NOMO-1 treated with DMSO at 0.1 percent for 48 hours (cell line): ENCODE measurements around the gene EEA1.
A peak's percentile ranks its signal among the peaks of the same experiment; 100 is the strongest.

Experiments
- DNase-seq: peaks from one replicate; lab custom pipeline; 2025; ENCODE audit not compliant: unreplicated experiment; lab: John Stamatoyannopoulos, UW

The EEA1 gene

DNA sequence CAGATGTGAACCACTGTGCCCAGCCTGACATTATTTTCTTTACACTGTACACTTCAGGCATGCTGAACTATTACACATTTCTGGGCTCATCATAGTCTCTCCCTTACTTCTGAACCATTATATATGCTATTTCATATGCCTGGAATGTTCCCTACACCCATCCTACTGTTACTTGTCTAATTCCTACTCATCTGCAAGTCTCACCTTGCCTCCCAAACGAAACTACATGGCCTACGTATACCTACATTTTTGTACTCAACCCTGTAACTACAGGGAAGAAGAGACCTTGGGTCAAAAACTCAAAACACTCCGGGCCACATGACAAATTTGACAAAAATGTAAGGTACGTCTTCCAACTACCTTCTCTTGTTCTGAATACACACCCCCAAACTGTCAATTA, 9.5 kb upstream of the EEA1 start:
- DNase-seq: no peak

DNA sequence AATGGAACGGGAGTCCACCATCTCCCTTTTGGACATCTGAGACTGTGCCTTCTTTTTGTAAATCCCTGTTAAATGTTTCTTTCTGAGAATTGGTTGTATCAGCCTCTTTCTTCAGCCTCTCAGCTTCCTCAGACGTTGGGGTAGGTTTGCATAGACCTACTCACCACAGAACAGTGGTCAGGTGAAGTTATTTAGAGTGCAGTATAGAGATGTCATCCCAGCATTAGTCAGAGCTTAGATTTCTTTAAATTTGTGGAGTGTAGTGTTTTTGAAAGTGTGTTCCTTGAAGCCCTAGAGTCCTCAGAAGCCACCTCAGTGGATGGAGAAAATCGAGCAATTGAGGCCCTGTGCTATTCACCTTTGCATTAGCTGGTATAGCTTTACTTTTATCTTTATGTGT, 8.9 kb upstream of the EEA1 start:
- DNase-seq: no peak

DNA sequence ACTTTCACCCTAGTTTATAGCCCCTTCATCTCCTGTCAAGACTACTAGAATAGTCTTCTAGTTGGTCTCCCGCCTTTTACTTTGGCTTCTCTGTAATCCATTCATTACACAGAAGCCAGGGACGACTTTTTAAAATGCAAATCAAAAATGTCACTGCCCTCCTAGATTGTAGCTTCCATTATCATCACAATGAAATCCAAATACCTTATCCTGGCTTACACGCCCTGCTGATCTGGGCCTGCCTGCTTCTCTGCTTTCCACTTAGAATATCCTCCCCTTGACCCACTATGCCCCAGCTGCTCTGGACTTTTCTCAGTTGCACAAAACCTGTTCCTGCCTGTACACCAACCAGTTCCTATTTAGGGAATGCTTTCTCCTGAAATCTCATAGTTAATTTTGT, 4.5 kb upstream of the EEA1 start:
- no peak for DNase-seq

DNA sequence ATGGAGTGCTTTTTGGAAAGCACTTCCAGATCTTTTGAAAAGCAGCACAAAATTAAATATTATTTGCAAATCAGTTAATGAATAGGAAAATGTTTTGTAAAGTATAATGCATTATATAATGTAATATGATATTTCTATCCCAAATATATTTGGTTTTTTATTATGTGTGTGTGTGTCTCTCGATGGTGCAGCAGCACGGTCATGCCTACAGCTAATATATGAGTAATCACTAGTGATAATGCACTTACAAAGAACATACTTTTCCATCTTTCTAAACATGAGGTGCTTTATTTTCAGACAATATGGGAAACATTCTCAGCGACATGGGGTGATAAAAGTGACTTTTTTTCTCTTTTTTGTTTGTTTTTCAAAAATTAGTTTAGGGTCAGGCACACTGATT, 1.3 kb upstream of the EEA1 start:
- DNase-seq: no peak

DNA sequence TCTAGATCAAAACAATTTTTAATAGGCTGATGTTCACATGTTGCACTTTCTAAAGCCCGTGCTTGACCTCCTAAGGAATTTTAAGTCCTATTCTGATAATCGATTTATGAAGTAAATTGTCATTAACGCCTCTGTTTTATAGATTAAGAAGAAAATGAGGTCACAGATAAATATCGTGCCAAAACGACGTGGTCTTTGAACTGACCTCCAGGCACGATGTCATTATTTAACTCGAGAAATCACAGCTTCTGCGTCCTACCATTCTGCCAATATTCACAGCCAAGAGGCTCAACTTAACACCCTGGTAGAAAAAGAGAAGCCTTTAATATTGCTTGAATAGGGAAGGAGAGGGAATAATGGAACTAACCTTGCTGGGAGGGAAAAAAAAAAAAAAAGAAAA, 888 bp upstream of the EEA1 start:
- no peak for DNase-seq

DNA sequence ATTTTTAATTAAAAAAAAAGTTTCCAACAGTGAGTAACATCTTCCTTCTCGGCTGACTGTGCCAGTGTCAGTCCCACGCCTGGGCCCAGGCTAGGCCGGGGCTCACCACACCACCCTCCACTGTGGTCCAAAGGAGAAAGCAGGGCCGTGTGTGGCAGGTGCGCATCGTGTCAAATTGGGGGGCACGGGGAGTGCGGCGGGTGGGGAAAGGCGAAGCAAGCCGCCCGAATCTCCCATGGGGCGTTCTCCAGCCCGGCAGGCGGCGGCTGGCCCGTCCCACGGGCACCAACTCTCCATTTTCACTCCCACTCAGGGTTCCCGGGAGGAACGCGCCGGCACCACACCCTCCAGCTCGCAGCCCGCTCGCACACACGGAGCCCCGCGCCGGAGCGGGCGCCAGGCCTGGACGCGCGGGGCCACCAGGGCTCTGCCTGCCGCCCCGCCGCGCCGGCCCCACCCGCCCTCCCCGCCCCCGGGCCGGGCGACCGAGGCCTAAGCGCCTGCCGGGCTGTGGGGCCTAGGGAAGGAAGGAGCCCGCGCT, 604 bp downstream of the EEA1 start:
- peak; percentile 15 for DNase-seq

DNA sequence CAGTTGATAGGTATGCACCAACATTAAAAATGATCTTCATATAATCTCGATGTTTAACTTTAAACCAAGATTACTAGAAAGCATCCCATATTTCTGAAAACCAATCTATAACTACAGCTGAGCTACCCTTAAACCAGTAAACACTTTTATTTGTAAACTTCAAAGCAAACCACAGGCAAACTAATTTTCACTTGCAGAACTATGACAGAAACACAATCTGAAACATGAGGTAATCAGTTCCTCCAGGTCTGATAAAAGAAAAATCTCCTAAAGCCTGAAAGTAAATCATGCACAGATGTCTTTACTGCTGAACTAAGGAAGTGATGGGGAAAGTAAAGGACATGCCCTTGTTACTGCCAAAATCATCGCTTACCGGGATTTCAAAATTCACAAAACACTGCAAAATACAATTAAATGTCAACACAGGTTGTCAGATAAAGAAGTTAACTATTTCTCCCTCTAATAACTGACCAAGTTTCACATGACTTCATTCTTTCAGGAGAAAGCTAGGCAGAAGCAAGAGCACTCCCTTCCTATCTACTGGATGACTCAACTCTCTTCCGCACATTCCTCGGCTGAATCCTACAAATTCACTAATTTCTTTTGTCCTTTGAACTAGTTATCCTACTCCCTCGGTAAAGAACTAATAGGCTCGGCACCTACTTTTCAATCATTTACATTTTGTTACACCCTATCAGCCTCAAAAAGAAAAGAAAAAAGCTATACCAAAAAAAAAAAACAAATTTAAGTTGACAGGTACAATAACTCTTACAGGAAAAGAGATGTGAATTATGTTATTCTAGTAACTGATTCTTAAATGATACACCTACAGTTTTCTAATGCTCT, 1.4 kb downstream of the EEA1 start:
- DNase-seq: peak; percentile 30

DNA sequence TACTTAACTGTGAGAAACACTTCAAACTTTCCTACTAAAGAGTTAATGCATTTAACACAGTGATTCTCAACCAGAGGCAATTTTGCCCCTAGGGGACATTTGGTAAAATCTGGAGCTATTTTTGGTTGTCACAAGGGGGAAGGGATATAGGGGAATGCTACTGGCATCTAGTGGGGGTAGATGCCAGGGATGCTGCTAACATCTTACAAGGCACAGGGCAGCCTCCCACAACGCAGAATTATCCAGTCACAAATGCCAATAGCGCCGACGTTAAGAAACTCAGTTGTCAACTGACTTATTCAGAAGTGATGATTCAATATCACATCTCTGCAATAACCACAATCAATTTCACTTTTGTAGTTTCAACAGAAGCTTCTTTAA, 2.0 kb downstream of the EEA1 start:
- DNase-seq: peak; percentile 21

DNA sequence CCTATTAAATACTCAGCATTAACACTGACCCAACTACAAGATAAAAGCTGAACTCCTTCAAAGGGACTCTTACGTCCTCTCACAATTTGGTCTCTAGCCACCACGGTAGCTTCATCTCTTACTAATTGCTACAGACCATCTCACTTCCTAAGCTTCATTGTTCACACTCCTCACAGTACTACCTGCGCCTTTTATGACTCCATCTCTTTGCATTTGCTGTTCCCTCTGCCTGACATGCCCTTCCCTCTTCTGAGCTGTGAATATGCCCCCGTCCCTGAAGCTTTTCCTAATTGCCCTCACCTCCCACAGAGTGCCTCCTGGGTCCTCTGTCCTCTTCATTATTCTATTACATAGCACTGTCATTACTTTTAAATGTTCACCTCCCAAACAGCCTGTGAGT, 2.5 kb downstream of the EEA1 start:
- no peak for DNase-seq

DNA sequence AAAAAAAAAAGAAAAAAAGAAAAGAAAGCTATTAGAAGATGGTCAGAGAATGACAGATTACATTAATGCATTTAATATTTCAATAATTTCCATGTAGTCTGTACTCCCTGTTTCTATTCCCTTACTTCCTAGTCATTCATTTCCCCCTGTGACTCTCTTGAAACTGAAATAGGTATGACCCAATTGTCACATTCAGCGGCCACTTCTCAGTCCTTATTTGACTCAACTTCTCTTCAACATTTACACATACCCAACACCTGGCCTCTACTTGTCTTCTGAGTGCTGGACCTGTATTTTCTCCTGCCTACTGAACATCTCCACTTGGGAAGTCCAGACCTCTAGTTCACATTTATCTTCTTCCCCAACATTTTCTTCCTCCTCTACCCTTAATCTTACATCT, 7.2 kb downstream of the EEA1 start:
- DNase-seq: no peak

DNA sequence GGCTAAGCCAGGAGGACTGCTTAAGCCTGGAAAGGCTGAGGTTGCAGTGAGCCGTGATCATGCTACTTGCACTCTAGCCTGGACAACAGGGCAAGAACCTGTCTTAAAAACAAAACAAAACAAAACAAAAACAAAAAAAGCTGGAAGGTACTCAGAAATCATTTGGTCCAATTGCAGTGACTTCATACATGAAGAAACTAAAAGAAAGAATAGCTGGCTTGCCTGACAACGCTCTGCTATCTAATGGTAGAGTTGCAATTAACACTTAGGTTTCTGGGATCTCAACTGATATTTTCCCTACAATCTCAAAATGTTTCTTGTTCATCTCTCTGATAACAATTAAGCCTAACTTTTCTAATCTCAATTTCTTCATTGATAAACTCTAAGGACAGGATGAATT, 13.7 kb downstream of the EEA1 start:
- DNase-seq: no peak

DNA sequence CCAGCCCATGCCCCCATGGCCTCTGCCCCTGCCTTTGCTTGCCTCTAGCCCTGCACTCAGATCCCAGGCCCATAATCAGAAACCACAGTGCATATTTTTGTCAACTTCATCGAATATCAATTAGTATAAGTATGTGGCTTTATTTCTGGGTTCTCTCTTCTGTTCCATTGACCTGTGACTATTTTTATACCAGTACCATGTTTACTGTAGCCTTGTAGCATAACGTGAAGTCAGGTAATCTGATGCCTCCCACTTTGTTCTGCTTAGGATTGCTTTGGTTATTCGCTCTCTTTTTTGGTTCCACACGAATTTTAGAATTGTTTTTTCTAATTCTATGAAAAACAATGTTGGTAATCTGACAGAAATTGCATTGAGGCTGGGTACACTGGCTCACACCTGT, 14.9 kb downstream of the EEA1 start:
- no peak for DNase-seq

DNA sequence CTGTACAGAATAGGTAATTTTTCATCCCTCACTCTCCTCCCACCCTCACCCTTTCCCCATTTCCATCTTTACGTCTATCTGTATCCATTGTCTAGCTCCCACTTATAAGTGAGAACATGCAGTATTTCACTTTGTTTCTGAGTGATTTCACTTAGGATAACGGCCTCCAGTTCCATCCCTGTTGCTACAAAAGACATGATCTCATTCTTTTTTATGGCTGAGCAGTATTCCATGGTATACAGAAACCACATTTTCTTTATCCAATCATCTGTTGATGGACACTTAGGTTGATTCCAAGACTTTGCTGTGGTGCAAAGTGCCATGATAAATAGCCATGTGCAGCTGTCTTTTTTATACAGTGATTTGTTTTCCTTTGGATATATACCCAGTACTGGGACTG, 16.4 kb downstream of the EEA1 start:
- no peak for DNase-seq

DNA sequence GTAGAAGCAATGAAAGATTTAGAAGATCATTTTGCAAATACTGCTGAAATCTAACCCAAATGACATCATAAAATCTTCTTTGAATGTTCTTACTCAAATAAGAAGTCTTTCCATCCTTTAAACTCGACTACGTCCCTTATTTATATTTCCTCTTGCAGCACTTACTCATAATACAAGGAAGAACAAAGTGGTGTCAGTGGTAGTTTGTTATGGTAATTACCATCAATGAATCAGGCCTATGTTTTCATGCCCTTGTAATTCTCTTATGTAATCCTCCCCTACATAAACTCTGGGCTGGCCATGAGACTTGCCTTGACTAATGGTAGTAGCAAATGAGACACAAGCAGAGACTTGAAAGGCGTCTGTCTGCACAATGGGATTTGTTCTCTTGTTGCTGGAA, 17.0 kb downstream of the EEA1 start:
- DNase-seq: peak; percentile 94

DNA sequence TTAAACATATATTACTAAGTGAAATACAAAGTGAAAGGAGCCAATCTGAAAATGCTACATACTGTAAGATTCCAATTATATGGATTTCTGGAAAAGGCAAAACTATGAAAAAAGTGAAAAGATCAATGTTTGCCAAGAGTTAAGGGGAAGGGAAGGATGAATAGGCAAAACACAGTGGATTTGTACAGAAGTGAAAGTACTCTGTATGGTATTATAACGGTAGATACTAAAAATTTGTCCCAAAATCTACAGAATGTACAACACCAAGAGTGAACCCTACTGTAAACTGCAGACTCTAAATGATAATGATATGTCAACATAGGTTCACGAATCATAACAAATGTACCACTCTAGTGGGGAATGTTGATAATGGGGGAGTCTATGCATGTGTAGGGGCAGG, 17.8 kb downstream of the EEA1 start:
- peak; percentile 57 for DNase-seq

DNA sequence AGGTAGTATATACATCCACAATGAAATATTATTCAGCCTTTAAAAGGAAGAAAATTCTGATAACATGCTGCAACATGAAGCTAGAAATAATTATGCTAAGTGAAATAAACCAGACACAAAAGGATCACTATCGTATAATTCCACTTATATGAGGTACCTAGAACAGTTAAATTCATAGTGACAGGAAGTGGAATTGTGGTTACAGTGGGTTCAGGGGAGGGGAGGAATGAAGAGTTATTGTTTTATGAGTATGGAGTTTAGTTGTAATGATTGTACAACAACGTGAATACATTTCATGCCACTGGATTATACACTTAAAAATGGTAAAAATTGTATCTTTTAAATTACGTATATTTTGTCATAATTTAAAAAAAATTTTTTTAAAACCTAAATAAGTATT, 21.0 kb downstream of the EEA1 start:
- peak; percentile 20 for DNase-seq

DNA sequence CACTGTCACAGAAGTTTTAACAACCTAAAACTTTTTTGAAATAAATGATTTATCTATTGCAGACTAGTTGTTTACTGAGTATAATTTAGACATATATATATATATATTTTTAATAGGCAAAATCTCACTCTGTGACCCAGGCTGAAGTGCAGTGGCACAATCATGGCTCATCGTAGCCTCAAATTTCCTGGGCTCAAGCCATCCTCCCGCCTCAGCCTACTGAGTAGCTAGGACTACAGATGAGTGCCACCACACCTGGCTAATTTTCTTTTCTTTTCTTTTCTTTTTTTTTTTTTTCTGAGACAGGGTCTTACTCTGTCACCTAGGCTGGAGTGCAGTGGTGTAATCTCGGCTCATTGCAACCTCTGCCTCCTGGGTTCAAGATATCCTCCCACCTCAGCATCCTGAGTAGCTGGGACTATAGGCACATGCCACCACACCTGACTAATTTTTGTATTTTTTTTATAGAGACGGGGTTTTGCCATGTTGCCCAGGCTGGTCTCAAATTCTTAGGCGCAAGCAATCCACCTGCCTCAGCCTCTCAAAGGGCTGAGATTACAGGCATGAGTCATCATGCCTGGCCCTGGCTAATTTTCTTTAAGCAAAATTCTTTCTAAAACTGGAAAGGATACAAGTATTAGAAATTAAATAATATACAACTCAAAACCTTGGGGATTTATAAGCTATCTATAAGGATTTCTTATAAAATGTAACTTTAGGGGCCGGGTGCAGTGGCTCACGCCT, 23.1 kb downstream of the EEA1 start:
- DNase-seq: no peak

DNA sequence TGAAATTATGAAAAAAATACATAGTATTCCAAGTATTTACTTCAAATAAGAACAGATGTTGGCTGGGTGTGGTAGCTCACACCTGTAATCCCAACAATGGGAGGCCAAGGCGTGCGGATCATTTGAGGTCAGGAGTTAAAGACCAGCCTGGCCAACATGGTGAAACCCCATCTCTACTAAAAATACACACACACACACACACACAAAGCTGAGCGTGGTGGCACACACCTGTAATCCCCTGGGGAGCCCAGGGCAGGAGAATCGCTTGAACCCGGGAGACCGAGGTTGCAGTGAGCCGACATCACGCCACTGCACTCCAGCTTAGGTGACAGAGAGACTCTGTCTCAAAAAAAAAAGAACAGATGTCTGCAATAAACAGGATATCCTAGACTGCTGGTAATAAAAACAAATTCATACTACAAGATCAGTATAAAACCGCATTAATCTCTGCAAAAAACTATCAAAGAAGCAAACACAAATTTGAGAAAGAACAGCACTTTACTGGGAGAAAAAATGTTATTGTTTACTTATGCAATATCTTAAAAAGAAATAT, 23.8 kb downstream of the EEA1 start:
- no peak for DNase-seq

DNA sequence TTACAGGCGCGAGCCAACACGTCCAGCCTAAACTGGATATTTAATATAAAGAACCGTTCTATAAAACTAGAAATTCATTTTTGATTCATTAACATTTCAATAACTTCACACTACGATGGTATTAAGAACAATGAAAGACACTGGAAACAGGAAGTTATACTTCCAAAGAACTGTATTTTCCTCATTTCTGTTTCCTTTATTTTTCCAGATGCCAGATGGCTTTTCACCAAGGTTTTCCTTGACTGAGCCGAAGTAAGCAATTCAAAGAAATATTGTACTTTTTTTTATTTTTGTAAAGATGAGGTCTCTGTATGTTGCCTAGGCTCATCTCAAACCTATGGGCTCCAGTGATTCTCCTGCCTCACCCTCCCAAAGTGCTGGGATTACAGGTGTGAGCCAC, 28.2 kb downstream of the EEA1 start:
- no peak for DNase-seq

DNA sequence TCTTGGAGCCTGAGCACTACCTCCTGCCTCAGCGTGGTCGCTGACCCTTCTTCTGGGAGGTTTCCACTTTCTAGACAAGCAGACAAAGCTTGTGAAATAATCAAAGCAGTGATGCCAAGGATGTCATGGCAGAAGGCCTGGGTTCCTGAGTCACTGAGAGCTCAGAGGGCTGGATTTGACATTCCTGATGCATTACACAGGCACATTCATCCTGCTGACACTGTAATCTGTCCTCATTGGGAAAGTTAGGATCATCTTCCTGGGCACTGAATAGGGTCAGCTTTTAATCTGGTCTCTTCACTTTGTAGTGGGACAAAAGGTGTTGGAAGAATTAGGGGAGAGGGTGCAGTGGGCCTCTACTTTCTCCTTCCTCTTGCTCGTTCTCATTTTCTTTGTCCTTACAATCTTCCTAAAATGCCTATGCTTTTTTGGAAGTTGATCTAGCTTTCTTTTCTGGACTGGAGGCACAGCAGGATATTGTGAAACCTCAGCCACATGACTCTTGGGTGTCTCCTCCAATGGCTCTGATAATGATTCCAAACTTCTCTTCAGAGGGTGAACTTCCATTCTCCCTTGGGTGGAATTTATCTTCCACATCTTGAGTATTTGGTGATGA, 29.6 kb downstream of the EEA1 start:
- no peak for DNase-seq

DNA sequence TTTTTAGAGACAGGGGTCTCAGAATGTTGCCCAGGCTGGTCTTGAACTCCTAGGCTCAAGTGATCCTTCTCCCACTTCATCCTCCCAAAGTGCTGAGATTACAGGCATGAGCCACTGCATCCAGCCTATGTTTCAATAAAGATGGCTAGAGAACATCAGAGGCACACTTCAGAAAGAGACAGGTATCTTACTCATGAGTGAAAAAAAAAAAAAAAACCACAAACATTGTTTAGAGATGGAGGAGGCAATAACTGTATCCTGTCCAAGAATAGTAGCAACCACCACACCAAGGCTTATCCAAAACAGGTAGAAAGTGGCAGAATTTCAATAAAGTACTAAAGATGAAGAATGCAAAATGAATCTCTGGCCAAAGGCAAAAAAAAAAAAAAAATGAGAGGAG, 30.3 kb downstream of the EEA1 start:
- DNase-seq: no peak

DNA sequence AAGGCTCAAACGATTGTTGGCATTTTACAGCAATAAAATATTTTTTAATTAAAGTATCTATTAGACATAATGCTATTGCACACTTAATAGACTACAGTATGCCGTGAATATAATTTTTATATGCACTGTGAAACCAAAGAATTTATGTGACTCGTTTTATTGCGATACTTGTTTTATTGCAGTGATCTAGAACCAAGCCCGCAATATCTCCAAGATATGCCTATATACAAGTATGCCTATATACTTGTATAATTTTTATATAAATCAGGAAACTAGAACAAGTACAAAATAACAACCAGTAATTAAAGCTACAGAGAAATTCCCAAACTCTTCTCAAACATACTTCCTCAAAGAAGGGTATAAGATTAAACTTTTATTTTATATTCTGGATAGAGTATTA, 31.3 kb downstream of the EEA1 start:
- no peak for DNase-seq
